Pons (tissue), 1 donor: Measurements from ENCODE around the gene FSTL5.

Experiments
- DNase-seq: peaks from one replicate; pipeline ENCODE4 v3.0.0-alpha.2; 2016; ENCODE audit warnings: low spot score

The FSTL5 gene

DNA sequence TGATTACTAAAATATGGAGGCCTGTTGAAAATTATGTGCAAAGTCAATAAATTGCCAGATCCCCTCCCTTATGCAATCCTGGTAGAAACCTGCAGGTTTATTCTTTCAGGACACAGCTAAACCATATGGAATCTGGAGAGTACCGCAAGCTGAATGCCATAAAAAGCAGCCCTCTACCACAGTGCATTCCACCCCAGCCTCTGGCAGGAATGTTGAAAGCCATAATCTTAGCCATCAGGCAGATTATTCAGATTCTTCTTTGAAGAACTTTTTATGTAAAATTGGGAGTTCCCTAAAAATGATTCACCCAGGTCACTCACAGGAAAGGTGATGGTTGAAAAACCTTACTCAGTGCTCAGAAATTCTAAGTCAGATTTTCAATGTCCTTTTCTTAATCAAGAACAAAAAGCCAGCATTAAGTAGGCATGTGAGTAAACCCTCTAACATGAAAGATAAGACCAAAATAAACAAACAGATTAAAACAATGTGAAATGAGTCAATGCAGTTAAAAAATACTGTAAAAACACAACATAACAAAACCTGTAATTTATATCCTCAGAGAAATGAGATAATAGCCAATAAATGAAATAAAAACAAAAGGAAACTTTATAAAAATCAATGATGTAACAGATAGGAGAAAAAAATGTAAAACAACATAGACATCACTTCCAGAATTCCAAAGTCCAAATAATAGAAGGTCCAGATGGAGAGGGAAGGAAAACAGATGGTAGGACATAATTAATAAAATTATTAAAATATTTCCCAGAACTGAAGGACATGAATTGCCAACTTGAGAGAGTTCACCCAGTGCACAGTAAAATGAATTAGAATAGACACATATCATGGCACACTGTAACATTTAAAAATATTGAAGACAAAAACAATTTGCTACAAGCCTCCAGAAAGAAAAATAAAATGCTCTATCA is 226.9 kb downstream of the FSTL5 start:
- DNase-seq = no peak

DNA sequence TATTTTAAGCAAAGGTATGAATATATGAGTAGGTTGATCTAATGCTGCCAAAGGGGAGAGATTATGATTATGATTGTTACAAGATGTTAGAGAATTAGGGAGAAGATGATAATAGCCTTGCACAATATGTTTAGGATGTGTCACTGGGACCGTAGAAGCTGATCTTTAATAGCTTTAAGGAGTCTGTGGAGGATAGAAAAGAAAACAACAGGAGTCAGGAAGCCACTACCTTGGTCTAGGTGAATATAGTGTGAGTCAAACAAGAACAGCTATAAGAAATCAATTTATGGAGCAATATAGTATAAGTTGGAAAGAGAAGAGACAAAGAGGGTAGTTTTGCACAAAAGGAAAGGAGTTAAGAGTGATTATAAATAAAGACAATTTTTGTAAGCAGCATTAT is 232.7 kb downstream of the FSTL5 start:
- DNase-seq = no peak

DNA sequence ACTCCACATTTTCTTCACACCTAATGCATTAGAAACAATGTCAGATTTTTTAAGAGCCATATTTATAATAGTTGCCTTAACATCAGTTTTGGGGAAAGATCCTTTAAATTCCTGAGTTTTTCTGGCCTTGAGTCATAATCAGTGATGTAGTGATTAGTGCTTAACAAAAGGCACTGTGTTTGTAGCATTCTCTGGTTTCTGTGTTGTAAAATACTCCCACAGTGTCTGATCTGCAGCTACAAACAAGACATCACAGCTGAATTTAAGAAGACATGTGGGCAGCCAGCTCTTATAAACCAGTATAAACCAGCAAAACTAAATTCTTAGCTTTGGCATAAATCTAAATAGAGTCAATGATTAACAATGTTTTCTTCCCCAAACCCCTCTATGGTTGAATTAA is 233.8 kb downstream of the FSTL5 start:
- DNase-seq = peak; percentile 93

DNA sequence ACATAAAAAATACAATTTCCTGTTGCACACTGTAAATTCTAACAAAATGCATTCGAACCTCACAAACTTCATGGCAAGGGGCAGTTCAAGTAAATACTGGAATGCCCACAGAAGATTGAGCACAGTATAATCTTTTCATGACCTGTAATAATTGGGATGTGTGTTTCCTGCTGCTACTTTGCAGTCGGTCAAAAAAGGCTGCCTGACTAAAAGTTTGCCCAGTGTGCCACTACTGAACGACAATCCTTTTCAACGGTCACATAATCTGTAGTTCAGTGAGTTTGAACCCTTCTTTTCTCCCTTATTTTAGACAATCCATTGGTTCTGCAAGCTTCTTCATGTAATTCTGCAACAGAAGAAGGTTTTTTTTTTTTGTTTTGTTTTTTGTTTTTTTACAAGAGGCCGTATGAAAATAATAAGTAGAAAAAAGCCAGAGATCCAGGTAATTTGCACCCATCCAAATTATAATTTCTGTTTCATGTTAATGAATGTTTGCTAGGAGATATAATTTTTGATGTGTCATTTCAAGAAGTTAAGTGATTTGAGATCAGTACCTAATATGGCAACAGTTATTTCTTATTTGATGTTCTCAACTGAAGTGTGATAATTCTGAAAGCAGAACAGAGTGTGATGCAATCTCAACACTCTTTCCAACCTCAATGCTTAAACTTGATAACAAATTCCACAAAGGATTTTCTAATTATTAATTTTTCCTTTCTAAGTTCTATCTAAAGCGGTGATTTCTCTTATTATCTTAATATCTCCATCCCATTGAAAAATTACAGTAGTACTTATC is 237.6 kb downstream of the FSTL5 start:
- peak; percentile 18 for DNase-seq

DNA sequence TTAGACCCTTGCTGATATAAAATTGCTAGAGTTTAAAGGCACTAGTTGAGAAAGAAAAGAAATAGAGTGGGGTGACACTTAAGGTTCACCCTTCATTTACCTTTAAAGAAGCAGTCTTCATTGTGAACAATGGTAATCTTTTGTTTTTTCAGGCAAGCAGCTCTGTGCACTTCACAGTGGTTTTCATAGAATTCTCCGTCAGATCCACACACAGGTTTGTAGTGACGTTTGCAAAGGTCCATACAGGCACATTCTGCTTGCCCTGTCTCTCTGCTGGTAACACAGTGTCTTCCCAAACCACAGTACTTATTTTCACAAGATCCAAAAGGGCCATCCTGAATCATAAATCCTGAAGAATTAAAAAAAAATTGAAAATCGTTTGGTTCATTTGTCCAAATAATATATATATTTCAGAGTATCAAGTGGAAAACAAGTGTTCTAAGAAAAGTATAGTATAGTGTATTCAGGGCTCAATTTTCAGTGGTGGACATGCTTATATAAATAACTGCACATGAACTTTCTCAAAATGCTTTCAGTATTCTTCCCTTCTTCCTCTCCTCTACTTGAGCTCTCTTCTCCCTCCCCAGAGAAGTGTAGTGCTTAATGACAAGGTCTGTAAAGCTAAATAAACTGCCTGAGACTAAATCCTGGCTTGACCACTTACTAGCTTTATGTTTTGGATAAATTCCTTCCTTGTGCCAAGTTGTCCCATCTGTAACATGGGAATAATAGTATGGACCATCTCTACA is 243.3 kb downstream of the FSTL5 start:
- DNase-seq = peak; percentile 31

DNA sequence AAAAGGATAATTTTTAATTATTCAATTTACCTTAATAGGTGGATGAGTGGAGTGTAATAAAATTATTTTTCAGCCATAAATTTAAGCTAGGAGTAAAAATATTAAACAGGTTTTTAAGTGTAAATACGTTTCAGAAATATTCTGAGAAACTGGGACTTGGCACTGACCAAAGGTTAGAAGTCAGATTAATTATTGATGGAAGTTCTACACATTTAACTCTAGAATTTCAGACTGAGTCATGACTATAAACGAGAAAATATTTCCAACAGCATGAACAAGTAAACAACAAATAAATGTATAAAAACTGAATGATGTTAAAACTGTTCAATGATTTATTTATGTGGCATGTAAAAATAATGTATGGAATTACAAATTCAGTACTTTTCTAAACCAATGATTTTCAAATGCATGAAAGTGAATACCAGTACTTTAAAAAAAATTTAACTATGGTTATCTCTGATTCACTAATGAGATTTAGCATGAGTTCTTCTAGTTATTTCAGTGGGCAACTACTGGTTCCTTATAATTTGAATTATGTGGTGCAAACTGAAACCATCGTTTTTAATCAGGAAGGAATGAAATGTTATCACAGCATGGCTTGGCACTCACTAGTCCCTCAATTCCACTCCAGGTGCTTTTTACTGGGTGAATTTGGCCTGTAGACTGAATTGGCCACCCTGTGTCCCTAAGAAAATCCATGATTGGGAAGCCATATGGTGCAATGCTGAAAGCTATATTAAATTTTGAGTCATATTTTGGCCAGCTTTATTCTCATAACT is 244.2 kb downstream of the FSTL5 start:
- DNase-seq = no peak

DNA sequence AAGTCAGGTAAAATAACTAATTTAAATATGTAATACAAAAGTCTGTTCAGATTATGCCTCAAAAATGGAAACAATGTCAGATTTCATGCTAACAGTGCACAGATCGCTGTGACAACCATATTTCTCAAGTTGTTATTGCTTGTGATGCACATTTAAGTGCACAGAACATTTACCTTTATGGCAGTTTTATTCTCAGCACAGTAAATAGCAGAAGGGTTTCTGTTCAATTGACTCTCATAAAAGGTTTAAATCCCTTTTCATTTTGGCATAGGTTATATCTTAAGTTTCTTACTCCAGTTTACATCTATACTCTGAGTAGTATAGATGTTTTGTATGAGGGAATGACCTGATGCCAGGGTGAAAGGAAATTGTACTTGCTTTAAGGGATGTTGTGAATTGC is 247.8 kb downstream of the FSTL5 start:
- no peak for DNase-seq

DNA sequence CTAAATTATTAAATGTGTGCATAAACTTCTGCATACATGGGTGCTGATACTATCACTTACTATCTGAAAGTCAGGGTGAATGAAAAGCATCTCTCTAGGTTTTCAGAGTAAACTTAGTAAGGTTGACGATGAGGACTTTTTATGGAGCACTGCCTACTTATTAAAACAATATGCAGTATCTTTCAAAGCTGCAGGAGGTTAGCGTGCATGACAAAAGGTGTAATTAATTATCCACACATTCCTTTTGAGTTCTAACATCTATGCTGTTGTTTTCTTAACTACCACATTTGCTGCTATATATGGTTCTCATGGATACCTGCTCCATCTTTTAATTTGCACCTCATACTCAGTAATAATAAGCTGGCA is 256.2 kb downstream of the FSTL5 start:
- no peak for DNase-seq

DNA sequence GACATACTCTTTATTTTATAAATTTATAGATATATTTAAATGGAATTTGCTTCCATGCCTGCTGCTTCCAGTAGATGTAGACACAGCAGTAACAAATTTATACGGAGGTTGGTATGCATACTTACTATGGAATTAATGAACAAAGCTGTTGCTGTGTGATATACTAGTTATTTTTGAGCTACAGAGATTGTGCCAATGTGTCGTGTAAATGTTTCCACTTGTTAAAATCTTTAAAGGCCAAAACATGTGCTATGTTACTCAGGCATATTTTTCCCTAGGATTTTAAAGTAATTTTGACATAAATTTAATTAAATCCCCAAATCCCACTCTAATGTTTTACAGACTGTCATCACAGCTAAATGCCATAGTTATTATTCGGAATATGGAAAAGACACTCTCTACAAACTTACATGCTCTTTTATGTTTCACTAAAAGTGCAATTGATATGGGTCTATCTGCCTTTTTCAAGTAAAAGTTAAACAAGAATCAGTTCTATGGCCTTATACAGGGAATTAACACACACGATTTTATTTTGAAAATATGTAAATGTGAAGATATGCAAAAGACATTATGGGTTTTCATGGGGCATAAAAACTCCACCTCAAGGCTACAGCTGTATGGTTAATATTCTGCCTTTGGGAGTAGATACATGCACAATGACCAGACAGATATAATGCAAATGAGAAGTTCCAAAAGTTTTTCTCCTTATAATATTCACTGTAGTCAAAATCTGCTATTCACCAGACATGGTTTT is 256.8 kb downstream of the FSTL5 start:
- no peak for DNase-seq

DNA sequence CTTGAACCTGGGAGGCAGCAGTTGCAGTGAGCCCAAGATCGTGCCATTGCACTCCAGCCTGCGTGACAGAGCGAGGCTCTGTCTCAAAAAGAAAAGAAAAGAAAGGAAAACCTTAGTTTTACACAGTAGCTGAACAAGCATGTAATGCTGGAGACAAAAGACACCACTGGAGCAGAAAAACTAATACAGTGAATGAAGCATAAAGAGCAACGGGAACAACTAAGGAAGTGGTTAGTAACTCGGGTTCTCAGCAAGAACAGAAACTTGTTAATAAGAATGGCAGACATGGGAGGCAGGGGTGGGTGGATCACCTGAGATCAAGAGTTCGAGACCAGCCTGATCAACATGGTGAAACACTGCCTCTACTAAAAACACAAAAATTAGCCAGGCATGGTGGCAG is 263.7 kb downstream of the FSTL5 start:
- no peak for DNase-seq

DNA sequence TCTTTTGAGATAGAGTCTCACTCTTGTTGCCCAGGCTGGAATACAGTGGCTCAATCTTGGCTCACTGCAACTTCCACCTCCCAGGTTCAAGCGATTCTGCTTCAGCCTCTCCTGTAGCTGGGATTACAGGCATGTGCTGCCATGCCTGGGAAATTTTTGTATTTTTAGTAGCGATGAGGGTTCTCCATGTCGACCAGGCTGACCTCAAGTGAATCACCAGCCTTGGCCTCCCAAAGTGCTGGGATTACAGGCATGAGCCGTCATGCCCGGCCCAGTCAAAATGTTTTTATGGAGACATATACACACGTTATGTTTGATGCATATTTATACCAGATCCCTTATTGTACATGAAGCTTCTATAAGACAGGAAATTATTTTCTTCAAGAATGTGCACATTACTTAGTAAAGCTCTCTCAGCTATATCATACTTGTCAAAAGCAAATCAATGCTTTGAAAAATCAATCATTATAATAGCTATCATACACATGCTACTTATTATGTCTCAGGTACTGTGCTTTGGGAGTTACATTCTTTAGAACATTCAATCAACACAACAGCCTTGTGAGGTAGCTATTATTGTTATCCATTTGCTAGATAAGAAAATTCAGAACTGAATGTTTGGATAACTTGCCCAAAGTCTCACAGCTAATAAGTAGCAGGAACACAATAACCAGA is 269.2 kb downstream of the FSTL5 start:
- no peak for DNase-seq

DNA sequence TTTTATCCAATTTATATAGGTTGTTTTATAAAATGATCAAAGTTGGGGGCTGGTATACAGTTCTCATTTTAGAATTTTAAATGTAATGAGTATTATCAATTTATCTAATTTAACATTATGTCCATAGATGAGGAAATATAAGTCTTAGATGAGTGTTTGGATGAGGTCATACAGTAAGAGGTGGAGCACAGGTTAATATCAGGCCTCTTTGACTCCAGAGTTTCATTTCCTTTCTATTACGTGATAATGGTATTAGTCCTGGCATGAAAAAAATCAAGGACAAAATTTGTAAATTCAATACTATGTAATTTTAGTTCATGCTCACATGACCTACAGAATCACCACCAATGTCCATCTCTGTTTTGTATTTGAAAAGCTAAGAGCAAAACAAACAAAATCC is 269.8 kb downstream of the FSTL5 start:
- no peak for DNase-seq

DNA sequence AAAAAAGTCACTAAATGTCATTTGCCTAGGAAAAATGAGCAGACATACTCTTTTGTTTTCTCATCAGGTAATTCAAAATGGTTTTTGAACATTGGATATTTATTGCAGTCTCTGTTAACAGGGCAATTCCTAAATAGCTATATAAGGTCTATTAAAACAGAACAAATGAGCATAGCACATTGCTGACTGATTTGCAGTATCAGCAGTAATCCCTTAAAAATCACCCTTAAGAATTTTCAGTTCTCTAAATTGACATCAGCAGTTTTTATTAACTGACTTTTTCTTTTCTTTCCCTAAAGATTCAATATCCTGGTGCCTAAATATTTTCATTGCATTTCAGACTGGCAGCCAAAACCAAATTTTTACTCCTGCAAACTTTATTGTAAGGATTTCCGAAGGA is 270.2 kb downstream of the FSTL5 start:
- no peak for DNase-seq

DNA sequence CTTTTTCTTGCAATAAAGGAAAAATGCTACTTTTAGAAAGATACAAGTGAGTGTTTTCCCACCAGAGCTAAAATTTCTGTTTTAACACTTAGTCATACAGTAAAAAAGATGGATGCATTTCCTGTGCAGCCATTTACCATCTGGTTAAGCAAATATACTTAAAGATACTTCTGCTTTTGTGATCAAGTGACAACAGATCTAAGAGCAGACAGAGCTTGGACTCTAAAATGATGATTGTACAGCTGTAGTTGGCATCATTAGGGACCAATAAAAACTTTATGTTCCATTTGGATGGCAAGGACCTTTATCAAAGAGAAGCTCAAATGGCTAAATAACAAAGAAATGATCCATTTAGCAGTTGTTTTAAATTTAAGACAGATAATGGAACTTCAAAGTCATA is 270.8 kb downstream of the FSTL5 start:
- DNase-seq = no peak

DNA sequence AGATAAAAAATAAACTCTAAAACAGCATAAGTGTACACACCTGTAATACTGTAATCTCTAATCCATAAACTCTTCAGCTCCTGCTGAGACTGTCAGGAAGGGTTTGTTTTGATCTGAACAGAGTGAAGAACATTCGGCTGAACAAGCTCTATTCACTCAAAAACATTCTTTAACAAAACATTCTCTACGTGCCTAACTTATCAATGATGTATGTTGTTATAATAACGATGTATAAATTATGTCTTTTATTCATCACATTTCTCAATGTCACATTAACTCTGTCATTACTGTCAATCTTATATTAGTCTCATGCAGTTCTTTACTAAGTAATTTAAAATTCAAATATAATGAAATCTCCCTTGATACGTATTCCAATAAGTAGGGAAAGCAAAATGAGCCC is 280.6 kb downstream of the FSTL5 start:
- DNase-seq = no peak

DNA sequence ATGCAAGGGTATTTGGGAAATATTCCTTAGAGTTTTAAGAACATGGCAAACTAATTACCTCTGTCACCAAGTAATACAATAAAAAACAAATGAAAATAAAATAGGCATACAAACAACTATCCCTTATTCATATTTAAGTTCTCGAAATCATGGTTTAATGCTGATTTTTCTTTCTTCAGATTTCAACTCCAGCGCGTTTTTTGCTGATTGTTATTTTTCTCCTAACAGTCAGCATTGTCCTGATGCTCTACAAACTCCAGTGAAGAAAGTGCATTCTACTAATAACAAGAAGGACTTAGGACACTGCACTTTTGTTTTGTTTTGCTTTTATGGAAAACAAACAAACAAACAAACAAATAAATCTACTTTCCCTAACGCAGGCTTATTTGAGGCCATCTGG is 282.4 kb downstream of the FSTL5 start:
- DNase-seq = peak; percentile 43

DNA sequence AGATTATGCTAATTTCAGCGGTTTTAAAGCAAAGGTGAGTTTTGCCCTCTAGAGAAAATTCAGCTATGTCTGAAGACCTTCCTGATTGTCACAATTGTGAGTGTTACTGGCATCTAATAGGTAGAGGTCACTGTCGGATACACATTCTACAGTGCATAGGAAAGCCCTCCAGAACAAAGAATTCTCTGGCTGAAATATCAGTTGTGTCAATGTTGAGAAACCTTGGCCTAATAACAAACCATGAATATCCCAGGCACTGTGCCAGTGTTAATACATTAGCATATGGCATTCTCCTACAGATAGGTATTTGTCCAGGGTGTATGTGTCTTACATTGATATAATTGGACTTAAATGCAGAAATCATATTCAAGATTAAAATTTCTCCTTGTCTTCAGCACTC is 294.3 kb downstream of the FSTL5 start:
- no peak for DNase-seq

DNA sequence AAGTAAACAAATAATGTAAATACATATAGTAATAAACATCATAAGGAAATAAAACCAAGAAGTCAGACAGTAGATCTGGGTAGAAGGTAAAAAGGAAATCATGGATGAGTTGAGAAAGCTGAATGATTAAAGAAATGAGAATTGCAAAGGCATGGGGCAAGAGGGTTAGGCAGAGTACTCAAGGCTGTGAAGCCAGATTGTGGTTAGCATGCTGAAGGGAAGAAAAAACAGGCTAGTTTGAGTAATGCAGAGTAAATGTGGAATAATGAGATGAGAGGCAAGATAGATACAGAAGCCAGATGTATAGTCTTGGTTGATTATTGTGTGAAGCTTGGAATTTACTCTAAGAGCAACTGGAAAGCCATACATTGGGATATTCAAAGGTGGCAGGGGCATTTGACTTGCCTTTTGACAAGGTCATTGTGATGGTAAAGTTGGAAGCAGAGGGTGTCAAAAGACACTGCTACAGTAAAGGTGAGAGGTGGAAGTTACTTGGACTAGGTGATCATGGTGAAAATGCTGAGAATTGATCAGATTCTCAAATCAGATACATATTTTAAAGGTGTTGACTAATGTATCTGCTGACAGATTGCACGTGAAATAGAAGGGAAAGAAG is 307.0 kb downstream of the FSTL5 start:
- DNase-seq = no peak

DNA sequence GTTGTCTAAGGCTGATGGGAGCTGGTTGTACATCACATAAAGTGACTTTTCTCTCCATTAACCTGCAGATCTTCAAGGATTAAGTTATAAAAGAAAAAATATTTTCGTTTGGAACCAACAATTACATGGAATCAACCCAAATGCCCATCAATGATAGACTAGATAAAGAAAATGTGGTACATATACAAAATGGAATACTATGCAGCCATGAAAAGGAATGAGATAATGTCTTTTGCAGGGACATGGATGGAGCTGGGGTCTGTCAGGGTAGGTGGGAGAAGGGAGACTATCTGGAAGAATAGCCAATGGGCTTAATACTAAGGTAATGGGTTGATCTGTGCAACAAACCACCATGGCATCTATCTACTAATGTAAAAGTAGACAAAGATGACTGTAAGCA is 313.2 kb downstream of the FSTL5 start:
- no peak for DNase-seq

DNA sequence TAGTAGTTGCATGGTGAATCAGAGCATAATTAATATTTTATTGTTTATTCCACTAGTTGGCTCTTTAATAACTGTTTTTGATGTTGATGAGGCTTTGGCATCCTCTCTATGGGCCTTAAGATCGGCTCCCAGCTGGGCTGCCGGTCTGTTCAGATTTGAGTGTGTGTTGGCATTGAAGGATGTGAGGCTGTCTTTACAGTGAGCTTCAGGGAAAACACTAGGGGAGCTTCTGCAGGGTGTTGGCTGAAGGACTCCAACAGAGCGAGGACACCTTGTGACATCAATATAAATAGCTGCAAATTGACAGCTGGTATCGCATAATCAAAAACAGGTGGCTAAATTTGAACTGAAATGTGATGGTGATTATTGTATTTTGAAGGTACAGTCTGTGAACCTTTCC is 322.0 kb downstream of the FSTL5 start:
- DNase-seq = no peak
